ENCODE data around the gene BICD2.

The BICD2 gene

DNA sequence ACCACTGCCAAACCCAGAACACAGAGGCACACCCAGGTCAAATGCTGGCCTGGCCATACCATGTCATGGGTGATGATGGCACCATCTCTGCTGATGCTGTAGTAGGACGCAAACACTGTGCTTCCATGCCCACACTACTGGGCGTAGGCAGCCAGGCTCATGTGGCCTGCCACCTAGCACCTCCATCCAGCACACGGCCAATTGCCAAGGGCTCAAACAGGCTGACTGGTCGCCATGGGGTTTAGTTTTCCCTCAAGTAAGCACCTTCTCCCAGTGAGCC lies 39.4 kb downstream of the BICD2 start:
- Histone ChIP-seq H3K4me1 (ENCODE audit: control insufficient read depth in 2 of 2, insufficient read depth in 1 of 2, low read depth in 1 of 2, low read length in 2 of 2) (peaks cover 7 to 8% of the 10 kb centered on the region in 2 donors), H3K14ac (ENCODE audit: low read length) (no peak overlapping the region), H3K9me3 (replicated peaks in 1 of 2; ENCODE audit: control insufficient read depth in 2 of 2, insufficient read depth in 1 of 2, low read depth in 1 of 2, low read length in 2 of 2) (no peaks in the 10 kb centered on the region), H3K23ac (ENCODE audit: low read depth, low read length, poor library complexity) (no peak overlapping the region), H3K9ac (ENCODE audit: low read depth, low read length, poor library complexity) (no peak overlapping the region), H3K79me1 (ENCODE audit: low read depth, low read length) (peaks cover 13% of the 10 kb centered on the region), H2AK5ac (ENCODE audit: low read depth, low read length) (no peak overlapping the region), H2BK120ac (ENCODE audit: low read depth, low read length) (no peak overlapping the region), H3K27me3 (ENCODE audit: control insufficient read depth in 3 of 3, insufficient read depth in 3 of 3, low read depth in 1 of 3, low read length in 3 of 3) (no peaks in the 10 kb centered on the region), H2BK12ac (ENCODE audit: low read length) (no peak overlapping the region), H4K91ac (ENCODE audit: low read depth, low read length, poor library complexity) (no peak overlapping the region), H3K27ac (replicated peaks; ENCODE audit: low read length) (no peak overlapping the region), H4K8ac (ENCODE audit: low read depth, low read length) (no peak overlapping the region), H3K4me2 (ENCODE audit: insufficient read depth, low read length, poor library complexity, severe bottlenecking) (no peak overlapping the region), H3K18ac (ENCODE audit: low read length) (no peak overlapping the region), H3K4ac (ENCODE audit: low read length) (no peak overlapping the region), H2BK15ac (ENCODE audit: low read length) (no peak overlapping the region), H3K36me3 (replicated peaks in 1 of 2; ENCODE audit: control insufficient read depth in 2 of 2, insufficient read depth in 2 of 2, low read length in 2 of 2) (peaks cover 39 to 79% of the 10 kb centered on the region in 2 donors), H3K4me3 (ENCODE audit: low read length in 2 of 2) (no peak overlapping the region), H2BK5ac (ENCODE audit: low read length) (no peak overlapping the region), H2AFZ (ENCODE audit: low read length) (no peak overlapping the region)
- WGBS, 2 donors (ENCODE audit: extremely low coverage in 2 of 2, insufficient read length in 2 of 2, insufficient replicate concordance in 1 of 2) = no CpG with 5 or more reads among the region's 4 CpGs
- no peak for DNase-seq (ENCODE audit: low spot score)

GRCh38 chr9:92724528-92725265 lies 39.9 kb downstream of the BICD2 start:
- H3K27me3 ChIP-seq (ENCODE audit: control insufficient read depth in 3 of 3, insufficient read depth in 3 of 3, low read depth in 1 of 3, low read length in 3 of 3) = no peaks in the 10 kb centered on the region
- no CpG with 5 or more reads among the region's 10 CpGs for WGBS, 2 donors (ENCODE audit: extremely low coverage in 2 of 2, insufficient read length in 2 of 2, insufficient replicate concordance in 1 of 2)

GRCh38 chr9:92723801-92724323 lies 40.8 kb downstream of the BICD2 start:
- Histone ChIP-seq H3K23ac (ENCODE audit: low read depth, low read length, poor library complexity) (no peak overlapping the region), H3K9me3 (replicated peaks in 1 of 2; ENCODE audit: control insufficient read depth in 2 of 2, insufficient read depth in 1 of 2, low read depth in 1 of 2, low read length in 2 of 2) (no peaks in the 10 kb centered on the region), H3K4me2 (ENCODE audit: insufficient read depth, low read length, poor library complexity, severe bottlenecking) (no peak overlapping the region), H3K27me3 (ENCODE audit: control insufficient read depth in 3 of 3, insufficient read depth in 3 of 3, low read depth in 1 of 3, low read length in 3 of 3) (no peaks in the 10 kb centered on the region), H3K4ac (ENCODE audit: low read length) (no peak overlapping the region), H3K4me1 (ENCODE audit: control insufficient read depth in 2 of 2, insufficient read depth in 1 of 2, low read depth in 1 of 2, low read length in 2 of 2) (peaks cover 7 to 8% of the 10 kb centered on the region in 2 donors), H2BK12ac (ENCODE audit: low read length) (no peak overlapping the region), H2BK15ac (ENCODE audit: low read length) (no peak overlapping the region), H4K91ac (ENCODE audit: low read depth, low read length, poor library complexity) (no peak overlapping the region), H2BK120ac (ENCODE audit: low read depth, low read length) (no peak overlapping the region), H4K8ac (ENCODE audit: low read depth, low read length) (no peak overlapping the region), H2AK5ac (ENCODE audit: low read depth, low read length) (no peak overlapping the region), H3K14ac (ENCODE audit: low read length) (no peak overlapping the region), H3K9ac (ENCODE audit: low read depth, low read length, poor library complexity) (no peak overlapping the region), H2BK5ac (ENCODE audit: low read length) (no peak overlapping the region), H3K27ac (replicated peaks; ENCODE audit: low read length) (no peak overlapping the region), H3K79me1 (ENCODE audit: low read depth, low read length) (peaks cover 6% of the 10 kb centered on the region), H3K36me3 (replicated peaks in 1 of 2; ENCODE audit: control insufficient read depth in 2 of 2, insufficient read depth in 2 of 2, low read length in 2 of 2) (peaks cover 52 to 89% of the 10 kb centered on the region in 2 donors), H3K4me3 (ENCODE audit: low read length in 2 of 2) (no peak overlapping the region), H2AFZ (ENCODE audit: low read length) (no peak overlapping the region), H3K18ac (ENCODE audit: low read length) (no peak overlapping the region)
- no peak for DNase-seq (ENCODE audit: low spot score)
- no CpG with 5 or more reads among the region's 9 CpGs for WGBS, 2 donors (ENCODE audit: extremely low coverage in 2 of 2, insufficient read length in 2 of 2, insufficient replicate concordance in 1 of 2)

More at GRCh38 chr9:92724528-92725265, 39.9 kb downstream of the BICD2 start:
- no peak for DNase-seq (ENCODE audit: low spot score)
- H3K36me3 ChIP-seq (replicated peaks in 1 of 2; ENCODE audit: control insufficient read depth in 2 of 2, insufficient read depth in 2 of 2, low read length in 2 of 2) = peaks cover 44 to 84% of the 10 kb centered on the region in 2 donors
- H3K14ac ChIP-seq (ENCODE audit: low read length) = no peak overlapping the region
- no peak overlapping the region for H2BK120ac ChIP-seq (ENCODE audit: low read depth, low read length)
- H3K4me2 ChIP-seq (ENCODE audit: insufficient read depth, low read length, poor library complexity, severe bottlenecking) = no peak overlapping the region
- no peak overlapping the region for H2BK12ac ChIP-seq (ENCODE audit: low read length)
- H2AK5ac ChIP-seq (ENCODE audit: low read depth, low read length) = no peak overlapping the region
- H3K4ac ChIP-seq (ENCODE audit: low read length) = no peak overlapping the region
- peaks cover 7 to 8% of the 10 kb centered on the region in 2 donors for H3K4me1 ChIP-seq (ENCODE audit: control insufficient read depth in 2 of 2, insufficient read depth in 1 of 2, low read depth in 1 of 2, low read length in 2 of 2)
- no peak overlapping the region for H3K23ac ChIP-seq (ENCODE audit: low read depth, low read length, poor library complexity)
- H3K18ac ChIP-seq (ENCODE audit: low read length) = no peak overlapping the region
- no peak overlapping the region for H3K9ac ChIP-seq (ENCODE audit: low read depth, low read length, poor library complexity)
- H3K79me1 ChIP-seq (ENCODE audit: low read depth, low read length) = peaks cover 10% of the 10 kb centered on the region
- no peak overlapping the region for H3K27ac ChIP-seq (replicated peaks; ENCODE audit: low read length)
- H4K91ac ChIP-seq (ENCODE audit: low read depth, low read length, poor library complexity) = no peak overlapping the region
- H2BK5ac ChIP-seq (ENCODE audit: low read length) = no peak overlapping the region
- no peak overlapping the region for H2BK15ac ChIP-seq (ENCODE audit: low read length)
- no peak overlapping the region for H3K4me3 ChIP-seq (ENCODE audit: low read length in 2 of 2)
- no peaks in the 10 kb centered on the region for H3K9me3 ChIP-seq (replicated peaks in 1 of 2; ENCODE audit: control insufficient read depth in 2 of 2, insufficient read depth in 1 of 2, low read depth in 1 of 2, low read length in 2 of 2)
- H4K8ac ChIP-seq (ENCODE audit: low read depth, low read length) = no peak overlapping the region
- no peak overlapping the region for H2AFZ ChIP-seq (ENCODE audit: low read length)

GRCh38 chr9:92723299-92723625 lies 41.4 kb downstream of the BICD2 start:
- no CpG with 5 or more reads among the region's 3 CpGs for WGBS, 2 donors (ENCODE audit: extremely low coverage in 2 of 2, insufficient read length in 2 of 2, insufficient replicate concordance in 1 of 2)
- DNase-seq (ENCODE audit: low spot score) = no peak

More at GRCh38 chr9:92723299-92723625, 41.4 kb downstream of the BICD2 start:
- Histone ChIP-seq H3K9me3 (replicated peaks in 1 of 2; ENCODE audit: control insufficient read depth in 2 of 2, insufficient read depth in 1 of 2, low read depth in 1 of 2, low read length in 2 of 2) (no peaks in the 10 kb centered on the region), H3K36me3 (replicated peaks in 1 of 2; ENCODE audit: control insufficient read depth in 2 of 2, insufficient read depth in 2 of 2, low read length in 2 of 2) (peaks cover 52 to 89% of the 10 kb centered on the region in 2 donors), H3K4me2 (ENCODE audit: insufficient read depth, low read length, poor library complexity, severe bottlenecking) (no peak overlapping the region), H2AK5ac (ENCODE audit: low read depth, low read length) (no peak overlapping the region), H3K27me3 (ENCODE audit: control insufficient read depth in 3 of 3, insufficient read depth in 3 of 3, low read depth in 1 of 3, low read length in 3 of 3) (no peaks in the 10 kb centered on the region), H3K23ac (ENCODE audit: low read depth, low read length, poor library complexity) (no peak overlapping the region), H3K4me3 (ENCODE audit: low read length in 2 of 2) (no peak overlapping the region), H3K18ac (ENCODE audit: low read length) (no peak overlapping the region), H2BK15ac (ENCODE audit: low read length) (no peak overlapping the region), H2AFZ (ENCODE audit: low read length) (no peak overlapping the region), H4K91ac (ENCODE audit: low read depth, low read length, poor library complexity) (no peak overlapping the region), H4K8ac (ENCODE audit: low read depth, low read length) (no peak overlapping the region), H3K27ac (replicated peaks; ENCODE audit: low read length) (no peak overlapping the region), H2BK120ac (ENCODE audit: low read depth, low read length) (no peak overlapping the region), H2BK12ac (ENCODE audit: low read length) (no peak overlapping the region), H3K4me1 (ENCODE audit: control insufficient read depth in 2 of 2, insufficient read depth in 1 of 2, low read depth in 1 of 2, low read length in 2 of 2) (peaks cover 7 to 8% of the 10 kb centered on the region in 2 donors), H3K4ac (ENCODE audit: low read length) (no peak overlapping the region), H2BK5ac (ENCODE audit: low read length) (no peak overlapping the region), H3K9ac (ENCODE audit: low read depth, low read length, poor library complexity) (no peak overlapping the region), H3K14ac (ENCODE audit: low read length) (no peak overlapping the region), H3K79me1 (ENCODE audit: low read depth, low read length) (peaks cover 5% of the 10 kb centered on the region)

Data from neuronal stem cell (in vitro differentiated cells).